Activated gamma-delta T cell (primary cell): Measurements from ENCODE around the gene C12orf42.
"Not testable (repeated sequence)": the region's sequence is repeated elsewhere in the genome, so short reads cannot be mapped to it uniquely, and the experiment has no call there.

Experiments
- DNase-seq: peaks from one replicate; lab custom pipeline; 2025; lab: John Stamatoyannopoulos, UW

C12orf42 gene

DNA sequence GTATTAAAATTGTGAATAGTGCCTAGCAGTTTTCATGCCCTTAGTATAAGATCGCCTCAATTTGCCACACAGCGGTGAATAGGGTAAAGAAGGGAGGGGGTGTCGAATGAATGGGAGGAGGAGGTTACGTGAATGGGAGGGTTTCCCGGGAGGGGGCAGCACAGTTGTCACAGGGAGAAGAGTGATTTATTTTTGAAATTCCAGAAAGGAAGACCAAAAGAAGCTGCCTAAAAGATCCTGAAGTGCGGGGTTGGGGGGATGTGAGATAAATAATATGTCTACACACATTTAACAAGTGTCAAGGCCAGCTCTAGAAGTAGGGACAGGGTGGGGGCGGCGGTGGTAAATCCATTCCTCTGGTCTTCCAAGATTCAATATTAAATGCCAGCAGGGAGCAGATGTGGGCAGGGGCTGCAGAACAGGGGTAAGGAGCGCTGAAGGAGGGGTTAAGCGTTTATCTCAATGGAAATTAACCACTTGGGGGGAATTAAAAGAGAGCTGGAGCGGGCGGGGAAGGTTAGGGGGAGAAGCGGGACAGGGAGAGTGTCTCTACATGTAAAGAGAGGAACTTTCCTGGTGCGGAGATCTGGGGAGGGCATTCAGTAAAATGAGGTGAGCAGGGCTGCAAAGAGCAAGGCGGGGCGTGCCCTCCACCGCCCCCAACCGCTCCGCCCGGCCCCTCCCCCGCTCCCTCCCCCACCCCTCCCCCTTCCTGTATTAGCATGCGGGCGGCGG, 867 bp downstream of the C12orf42 start:
- DNase-seq, result no peak

DNA sequence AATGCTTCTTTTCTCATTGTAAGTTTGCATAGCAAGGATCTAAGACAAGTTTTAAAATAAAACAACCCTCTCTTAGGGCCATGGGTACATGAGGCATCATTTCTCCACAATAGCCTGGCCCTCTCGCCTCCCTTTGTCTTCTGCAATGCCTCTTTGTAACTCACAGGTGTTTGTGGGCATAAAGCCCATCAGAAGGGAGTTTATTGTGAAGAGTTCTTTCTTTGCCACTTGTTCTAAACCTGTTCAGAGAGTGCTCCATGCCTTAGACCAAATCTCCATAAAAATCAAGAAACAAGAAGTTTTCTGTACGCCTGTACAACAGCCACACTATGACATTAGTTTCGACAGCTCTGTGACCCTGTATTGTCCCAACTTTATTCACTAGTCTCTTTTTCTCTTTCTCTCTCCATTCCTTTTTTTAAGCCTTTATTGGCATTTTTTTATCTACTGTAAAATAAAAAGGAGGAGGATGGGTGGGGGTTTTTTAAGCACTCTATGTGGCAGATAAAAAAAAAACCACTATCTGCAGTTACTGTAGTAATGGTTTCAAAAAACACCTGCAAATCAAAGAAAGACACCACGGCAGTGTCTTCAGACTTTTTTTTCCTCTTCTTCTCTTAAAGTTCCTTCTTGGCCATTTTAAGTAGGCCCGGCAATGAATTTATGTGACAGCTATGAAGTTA, 1.6 kb downstream of the C12orf42 start:
- DNase-seq, result no peak

GRCh38 chr12:103493199-103493598, 2.6 kb downstream of the C12orf42 start:
- no peak for DNase-seq

GRCh38 chr12:103482365-103482764, 13.4 kb downstream of the C12orf42 start:
- DNase-seq, result no peak

DNA sequence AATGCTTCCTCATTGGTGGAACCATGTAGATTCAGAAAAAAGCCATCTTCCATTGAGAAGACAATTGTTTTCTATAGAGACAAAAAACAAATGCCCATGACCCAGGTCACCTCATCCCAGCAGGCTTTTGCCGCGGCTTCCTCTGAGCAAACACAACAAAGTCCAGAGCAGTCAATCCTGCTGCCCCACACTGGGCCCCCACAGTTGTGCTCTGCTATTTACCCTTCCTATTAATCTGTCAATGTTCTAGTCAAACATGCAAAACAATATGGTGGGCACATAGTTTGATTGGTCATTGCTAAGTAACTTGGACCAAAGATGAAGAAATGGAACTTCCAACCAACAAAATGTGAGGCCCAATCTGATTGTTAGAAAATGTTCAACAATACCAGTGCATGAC, 20.7 kb downstream of the C12orf42 start:
- DNase-seq, result no peak

DNA sequence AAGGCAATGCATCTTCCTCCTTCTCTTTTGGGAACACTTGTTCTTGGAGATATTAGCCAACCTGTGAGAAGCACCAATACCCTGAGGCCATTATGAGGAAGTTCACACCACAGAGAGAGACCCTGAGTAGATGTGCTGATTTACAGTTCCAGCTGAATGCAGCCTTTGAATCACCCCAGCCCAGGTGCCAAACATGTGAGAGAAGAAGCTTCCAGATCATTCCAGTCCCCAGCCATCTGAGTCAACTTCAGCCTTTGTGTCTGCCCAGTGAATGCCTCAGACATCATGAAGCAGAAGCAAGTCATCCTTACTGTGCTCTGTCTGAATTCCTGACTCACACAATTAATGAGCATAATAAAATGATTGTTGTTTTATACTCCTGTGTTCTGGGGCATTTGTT, 25.1 kb downstream of the C12orf42 start:
- DNase-seq, result no peak

GRCh38 chr12:103469719-103470118, 26.0 kb downstream of the C12orf42 start:
- DNase-seq, result no peak

DNA sequence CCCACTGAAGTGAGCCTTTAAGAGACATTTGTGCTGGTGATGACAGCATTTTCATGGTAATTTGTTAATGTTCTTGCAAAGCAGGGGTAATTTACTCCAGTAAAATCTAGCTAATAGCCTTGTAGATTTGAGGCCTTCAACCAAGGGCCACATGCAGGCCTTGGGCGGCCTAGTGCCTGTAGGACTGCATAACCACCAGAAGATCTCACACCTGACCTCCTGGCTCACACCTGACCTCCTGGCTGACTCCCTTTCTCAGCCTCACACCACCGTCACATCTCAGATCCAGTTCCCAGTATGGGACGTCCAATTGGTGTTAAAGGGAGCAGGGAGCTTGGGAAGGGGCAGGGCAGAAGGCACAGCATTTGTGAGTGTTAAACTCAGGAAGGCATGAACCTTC, 26.9 kb downstream of the C12orf42 start:
- DNase-seq, result no peak

GRCh38 chr12:103462675-103463074, 33.1 kb downstream of the C12orf42 start:
- no peak for DNase-seq

DNA sequence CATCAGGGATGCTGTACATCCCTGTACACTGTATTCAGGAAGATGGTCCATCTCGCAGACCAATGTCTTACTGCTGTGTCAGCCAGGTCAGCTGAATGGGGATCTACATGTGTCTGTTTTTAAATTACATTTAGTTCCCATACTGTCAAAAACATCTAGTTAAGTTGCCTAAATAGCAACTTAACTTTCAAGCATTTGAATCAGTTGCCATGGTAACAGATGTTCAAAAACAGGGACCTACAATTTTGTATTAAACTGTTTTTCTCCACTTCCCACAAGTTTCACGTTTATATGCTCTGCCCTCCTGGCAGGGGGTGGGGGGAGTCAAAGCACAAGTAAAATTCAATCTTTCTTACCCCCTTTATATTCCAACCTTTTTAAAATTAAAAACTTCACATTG, 38.3 kb downstream of the C12orf42 start:
- DNase-seq, result no peak

DNA sequence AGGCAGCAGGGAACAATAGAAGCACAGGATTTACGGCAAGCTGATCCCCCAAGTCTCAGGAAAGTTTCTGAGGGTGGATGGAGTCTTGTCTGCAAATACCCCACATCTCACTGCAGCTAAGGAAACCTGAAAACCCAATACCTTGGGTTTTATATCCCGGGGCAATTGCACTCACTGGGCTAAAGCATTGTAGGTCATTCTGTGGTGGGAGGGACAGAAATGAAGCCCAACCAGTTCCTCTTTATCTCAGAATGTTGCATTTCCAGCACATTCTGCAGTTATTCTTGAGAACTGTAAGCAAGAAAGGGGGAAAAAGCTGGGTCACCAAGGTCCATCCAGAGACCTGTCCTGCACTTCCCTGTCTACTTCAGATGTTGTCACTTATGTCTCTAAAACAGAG, 39.8 kb downstream of the C12orf42 start:
- no peak for DNase-seq

DNA sequence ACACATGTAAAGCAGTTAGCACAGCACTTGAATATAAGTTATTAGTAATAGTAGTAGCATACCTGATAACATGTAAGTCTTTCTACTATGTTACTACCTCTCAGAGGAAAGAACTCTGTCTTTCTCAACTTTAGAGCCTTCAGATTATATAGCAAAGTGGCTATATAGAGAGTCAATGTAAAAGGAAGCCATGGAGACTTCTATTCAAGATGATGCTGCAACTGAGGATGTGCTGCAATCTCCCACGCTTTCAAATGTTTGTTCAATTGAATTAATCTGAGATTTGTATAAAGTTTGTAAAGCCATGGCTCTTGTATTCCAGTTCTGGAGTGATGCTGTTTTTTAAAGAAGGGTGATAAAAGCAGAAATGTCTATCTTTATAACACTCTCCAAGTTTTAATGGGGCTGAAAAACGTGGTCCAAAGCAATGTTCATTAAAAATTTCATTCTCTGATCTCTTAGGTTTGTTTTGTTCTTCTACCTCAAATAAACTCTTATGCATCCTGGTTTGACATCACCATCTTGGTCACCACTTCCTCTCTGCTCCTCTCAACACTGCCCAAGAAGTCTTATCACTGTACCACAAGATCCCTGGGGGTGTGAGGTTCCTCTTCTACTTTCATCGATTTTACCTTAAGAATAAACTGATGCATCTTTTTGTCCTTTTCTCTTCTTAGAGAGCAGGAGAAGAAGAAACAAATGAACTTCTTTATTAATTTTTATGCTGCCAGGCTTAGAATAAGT, 40.6 kb downstream of the C12orf42 start:
- DNase-seq, result no peak

DNA sequence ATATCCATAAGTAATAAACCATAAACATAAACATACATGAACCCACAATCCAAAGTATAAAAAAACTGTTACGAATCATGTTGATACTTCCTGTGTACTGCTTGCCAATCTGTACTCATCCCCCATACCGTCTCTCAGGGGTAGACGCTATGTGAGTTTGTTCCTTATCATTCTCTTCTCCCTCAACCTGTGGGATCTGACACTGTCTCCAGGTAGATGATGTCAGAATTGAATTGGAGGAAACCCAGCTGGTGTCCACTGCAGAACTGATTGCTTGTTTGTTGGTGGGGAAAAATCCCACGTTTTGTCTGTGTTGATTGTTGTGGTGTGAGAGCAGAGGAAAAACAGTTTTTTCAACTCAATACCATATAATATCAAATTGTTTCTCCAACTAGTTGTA, 50.8 kb downstream of the C12orf42 start:
- DNase-seq, result no peak

DNA sequence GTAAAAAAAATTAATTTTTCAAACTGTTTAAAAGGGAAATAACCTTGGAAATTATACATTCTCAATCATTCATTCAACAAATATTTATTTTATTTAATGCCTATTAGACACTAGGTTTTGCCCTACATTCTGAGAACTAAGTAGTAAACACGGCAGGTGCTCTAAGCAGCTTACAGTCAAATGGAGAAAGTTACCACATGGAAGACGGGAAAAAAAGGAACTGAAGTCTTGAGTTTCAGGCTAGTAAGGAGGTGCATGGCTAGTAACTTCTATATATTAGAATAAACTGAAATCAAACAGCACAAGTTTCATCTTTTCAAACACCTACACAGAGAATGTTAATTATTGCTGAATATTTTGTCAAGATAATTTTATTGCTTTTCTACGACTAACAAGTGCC, 52.9 kb downstream of the C12orf42 start:
- DNase-seq, result no peak

DNA sequence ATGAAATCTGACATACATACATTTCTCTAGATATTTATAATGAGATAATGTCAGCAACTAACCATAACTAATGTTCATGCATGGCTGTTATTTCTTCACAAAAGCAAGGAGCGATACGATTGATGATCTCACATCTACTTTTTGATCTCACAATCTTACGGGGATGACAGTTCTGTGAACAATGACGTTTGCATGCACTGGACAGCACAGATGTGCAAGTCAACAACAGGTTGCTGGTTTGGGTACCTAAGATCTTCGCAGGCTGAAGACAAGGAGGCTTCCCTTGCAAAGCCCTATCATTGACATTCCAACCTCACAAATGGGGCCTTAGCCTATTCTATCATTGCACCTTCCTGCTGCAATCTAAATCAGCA, 53.6 kb downstream of the C12orf42 start:
- no peak for DNase-seq

DNA sequence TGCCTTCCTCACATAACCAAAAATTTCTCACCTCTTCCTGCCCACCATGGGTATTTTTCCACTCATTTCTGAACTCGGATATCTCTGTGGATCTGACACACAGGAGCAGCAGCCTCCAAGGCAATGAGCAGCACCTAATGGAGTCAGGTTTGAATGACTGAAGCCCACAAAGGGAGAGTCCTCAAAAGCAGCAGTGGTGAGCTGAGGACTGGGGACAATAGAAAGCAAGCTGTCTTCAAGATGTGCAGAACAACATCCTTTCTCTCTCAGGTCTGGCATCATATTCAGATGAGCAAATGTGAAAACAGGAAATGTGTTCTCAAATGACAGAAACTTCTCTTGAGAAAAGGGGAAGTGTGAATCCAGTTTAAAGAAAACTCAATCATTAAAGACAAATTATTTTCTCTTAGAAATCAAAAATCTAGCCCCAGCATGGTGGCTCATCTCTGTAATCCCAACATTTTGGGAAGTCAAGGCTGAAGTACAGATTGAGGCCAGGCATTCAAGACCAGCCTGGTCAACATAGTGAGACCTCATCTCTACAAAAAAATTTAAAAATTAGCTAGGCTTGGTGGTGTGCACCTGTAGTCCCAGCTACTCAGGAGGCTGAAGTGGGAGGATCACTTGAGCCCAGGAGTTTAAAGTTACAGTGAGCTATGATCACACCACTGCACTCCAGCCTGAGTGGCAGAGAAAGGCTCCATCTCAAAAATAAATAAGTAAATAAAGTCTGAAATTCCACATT, 54.2 kb downstream of the C12orf42 start:
- no peak for DNase-seq

DNA sequence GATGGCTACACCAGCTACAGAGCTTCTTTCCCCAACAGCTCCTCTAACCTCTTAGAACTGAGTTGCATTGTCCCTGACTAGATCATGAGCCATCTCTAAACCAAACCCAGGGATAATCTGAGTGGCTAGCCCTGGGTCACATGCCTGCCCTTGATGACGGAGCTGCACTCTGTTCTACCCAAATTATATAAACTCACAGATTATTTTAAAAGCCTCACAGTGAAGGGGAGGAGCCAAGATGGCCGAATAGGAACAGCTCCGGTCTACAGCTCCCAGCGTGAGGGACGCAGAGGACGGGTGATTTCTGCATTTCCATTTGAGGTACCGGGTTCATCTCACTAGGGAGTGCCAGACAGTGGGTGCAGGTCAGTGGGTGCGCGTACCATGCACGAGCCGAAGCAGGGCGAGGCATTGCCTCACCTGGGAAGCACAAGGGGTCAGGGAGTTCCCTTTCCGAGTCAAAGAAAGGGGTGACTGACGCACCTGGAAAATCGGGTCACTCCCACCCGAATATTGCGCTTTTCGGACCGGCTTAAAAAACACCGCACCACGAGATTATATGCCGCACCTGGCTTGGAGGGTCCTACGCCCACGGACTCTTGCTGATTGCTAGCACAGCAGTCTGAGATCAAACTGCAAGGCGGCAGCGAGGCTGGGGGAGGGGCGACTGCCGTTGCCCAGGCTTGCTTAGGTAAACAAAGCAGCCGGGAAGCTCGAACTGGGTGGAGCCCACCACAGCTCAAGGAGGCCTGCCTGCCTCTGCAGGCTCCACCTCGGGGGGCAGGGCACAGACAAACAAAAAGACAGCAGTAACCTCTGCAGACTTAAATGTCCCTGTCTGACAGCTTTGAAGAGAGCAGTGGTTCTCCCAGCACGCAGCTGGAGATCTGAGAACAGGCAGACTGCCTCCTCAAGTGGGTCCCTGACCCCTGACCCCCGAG, 61.3 kb downstream of the C12orf42 start:
- DNase-seq, result not testable (repeated sequence)

DNA sequence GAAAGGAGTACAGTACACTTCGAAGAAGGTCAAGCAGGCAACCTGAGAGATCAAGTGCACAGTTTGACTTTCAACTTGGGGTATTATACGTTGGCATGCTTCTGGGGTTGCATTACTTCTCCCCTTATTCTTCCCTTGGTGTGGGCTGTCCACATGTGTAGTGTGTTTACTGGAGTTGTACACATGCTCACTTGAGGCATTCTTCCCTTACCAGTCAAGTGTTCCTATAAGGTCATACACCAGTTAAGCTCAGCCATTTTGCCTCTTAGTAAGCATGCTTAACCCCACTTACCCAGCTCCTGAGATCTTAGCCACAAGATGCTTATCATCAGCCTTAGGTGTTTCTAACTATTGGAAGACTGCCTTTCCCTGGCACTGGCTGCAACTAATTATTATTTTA, 63.8 kb downstream of the C12orf42 start:
- DNase-seq, result no peak

GRCh38 chr12:103431387-103431786, 64.4 kb downstream of the C12orf42 start:
- no peak for DNase-seq

- DNase-seq, result not testable (repeated sequence)
Observed at GRCh38 chr12:103425674-103426073, 70.1 kb downstream of the C12orf42 start.
